ENCODE results near the gene STPG2.
A peak's percentile ranks its signal among the peaks of the same experiment; 100 is the strongest.
"Not testable (repeated sequence)": the region's sequence is repeated elsewhere in the genome, so short reads cannot be mapped to it uniquely, and the experiment has no call there.

Gene STPG2

GRCh38 chr4:97942951-97943350 is 200.3 kb downstream of the STPG2 start:
- DNase-seq (ENCODE audit: low spot score) = no peak

DNA sequence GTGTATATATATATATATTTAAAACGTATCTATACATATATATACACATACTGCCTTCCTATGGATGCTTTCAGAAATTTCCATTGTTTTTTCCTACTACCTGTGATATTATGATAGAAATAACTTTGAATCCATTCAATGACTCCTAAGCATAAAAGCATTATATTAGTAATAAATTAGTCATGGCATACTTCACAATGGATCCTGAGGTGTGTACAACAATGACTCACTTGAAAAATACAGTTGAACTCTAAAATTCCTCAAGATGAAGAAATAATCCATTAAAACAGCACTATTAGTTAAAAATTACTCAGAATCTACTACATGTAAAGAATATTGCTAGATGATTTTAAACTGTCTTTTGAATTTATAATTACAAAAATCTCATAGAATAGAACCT is 201.1 kb downstream of the STPG2 start:
- DNase-seq (ENCODE audit: low spot score) = peak; percentile 35

- DNase-seq (ENCODE audit: low spot score) = no peak
Measured at GRCh38 chr4:97938141-97938540, 205.1 kb downstream of the STPG2 start.

DNA sequence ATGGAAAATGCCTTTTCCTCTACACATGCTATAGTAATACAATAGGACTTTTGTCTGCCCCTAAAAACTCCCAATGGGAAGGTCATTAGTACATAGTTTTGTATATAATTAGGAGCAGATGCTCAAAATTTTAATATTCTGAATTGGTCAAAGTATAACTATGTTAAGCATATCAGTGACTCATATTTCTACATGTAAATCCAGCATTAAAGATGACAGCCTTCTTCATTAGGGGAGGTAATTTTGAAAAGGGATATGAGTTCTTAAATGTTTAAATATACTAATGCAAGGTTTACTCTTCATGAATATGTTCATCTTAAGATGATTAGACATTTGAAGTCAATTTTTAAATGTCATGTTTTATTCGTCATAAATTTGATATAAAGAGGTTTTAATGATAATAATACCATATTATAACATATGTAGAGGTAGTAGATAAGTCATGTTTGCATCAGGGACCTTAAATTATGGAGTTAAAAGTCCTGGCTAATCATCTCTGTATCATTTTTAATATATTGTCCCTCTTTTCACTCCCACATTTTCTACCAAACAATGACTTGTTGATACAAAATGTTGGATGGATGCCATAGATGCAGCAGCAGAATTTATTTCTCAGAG is 218.8 kb downstream of the STPG2 start:
- no peak for DNase-seq (ENCODE audit: low spot score)

- no peak for DNase-seq (ENCODE audit: low spot score)
Measured at GRCh38 chr4:97923096-97923495, 220.2 kb downstream of the STPG2 start.

- no peak for DNase-seq (ENCODE audit: low spot score)
Measured at GRCh38 chr4:97917115-97917514, 226.2 kb downstream of the STPG2 start.

- no peak for DNase-seq (ENCODE audit: low spot score)
Measured at GRCh38 chr4:97912156-97912555, 231.1 kb downstream of the STPG2 start.

DNA sequence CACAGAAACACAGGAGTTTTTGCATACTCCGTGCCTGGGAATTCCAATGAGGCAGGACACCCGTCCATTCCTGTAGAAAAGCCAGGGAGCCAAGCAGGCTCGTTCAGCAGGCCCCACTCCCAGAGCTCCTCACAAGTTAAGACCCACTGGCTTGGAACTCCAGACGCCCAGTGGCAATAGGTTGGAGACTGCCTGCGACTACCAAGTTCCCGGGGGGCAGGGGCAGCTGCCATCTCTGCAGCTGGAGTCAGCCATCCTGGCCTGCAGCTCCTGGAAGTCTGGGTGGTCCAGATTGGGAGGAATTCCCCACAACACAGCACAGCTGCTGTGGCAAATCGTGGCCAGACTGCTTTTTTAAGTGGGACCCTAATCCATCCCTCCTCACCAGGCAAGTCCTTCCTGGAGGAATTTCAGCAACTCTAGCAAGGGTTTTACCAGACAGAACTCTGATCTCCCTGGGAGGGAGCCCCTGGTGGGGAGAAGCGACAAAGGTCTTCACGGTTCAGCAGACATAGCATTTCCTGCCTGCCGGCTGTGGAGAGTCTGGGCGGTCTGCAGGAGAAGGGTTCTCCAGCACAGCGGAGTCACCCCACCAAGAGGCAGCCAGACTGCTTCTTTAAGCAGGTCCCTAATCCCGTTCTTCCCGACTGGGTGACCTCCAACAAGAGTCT is 231.9 kb downstream of the STPG2 start:
- no peak for DNase-seq (ENCODE audit: low spot score)

- peak; percentile 7 for DNase-seq (ENCODE audit: low spot score)
Measured at GRCh38 chr4:97910005-97910404, 233.3 kb downstream of the STPG2 start.

DNA sequence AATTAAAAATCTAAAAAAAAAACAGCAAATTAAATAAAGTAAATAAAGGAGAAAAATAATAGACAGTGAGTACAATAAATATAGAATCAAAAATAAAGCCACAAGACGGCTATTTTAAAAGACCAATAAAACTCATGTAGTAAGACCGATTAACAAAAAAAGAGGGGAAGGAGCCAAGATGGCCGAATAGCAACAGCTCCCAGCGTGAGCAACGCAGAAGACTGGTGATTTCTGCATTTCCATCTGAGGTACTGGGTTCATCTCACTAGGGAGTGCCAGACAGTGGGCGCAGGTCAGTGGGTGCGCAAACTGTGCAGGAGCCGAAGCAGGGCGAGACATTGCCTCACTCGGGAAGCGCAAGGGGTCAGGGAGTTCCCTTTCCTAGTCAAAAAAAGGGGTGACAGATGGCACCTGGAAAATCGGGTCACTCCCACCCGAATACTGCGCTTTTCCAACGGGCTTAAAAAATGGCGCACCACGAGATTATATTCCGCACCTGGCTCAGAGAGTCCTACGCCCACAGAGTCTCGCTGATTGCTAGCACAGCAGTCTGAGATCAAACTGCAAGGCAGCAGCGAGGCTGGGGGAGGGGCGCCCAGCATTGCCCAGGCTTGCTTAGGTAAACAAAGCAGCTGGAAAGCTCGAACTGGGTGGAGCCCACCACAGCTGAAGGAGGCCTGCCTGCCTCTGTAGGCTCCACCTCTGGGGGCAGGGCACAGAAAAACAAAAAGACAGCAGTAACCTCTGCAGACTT is 239.7 kb downstream of the STPG2 start:
- not testable (repeated sequence) for DNase-seq (ENCODE audit: low spot score)

DNA sequence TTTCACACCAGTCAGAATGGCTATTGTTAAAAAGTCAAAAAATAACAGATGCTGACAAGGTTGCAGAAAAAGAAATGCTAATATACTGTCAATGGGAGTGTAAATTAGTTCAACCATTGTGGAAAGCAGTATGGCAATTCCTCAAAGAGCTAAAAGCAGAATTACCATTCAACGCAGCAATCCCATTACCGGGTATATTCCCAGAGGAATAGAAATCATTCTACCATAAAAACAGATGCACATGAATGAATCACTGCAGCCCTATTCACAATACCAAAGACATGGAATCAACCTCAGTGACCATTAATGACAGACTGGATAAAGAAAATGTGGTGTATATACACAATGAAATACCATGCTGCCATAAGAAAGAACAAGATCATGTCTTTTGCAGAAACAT is 243.0 kb downstream of the STPG2 start:
- no peak for DNase-seq (ENCODE audit: low spot score)

- no peak for DNase-seq (ENCODE audit: low spot score)
Measured at GRCh38 chr4:97892592-97893266, 250.5 kb downstream of the STPG2 start.

GRCh38 chr4:97879942-97880341 is 263.3 kb downstream of the STPG2 start:
- no peak for DNase-seq (ENCODE audit: low spot score)

GRCh38 chr4:97868097-97868496 is 275.2 kb downstream of the STPG2 start:
- no peak for DNase-seq (ENCODE audit: low spot score)

DNA sequence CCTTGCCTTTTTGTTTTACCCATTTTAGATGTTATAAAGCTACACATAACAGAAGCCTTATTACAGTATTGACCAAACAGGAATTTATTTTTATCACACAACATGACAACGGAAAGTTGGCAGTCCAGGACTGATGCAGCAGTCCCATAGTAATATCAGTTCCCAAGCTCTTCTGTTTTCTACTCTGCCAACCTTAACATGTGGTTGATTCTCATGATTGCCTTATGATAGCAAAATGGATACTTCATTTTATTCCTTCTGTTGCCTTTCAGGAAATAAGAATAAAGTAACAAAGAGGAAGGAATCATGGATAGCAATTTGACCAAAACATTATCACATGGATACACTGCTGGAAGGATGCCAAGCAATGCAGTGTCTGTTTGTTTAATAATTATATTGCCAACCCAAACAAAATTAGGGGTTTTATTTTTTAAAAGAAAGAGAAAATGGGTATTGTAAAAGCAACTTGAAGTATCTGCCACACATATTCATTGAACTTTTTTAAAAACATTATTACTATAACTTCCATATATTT is 275.7 kb downstream of the STPG2 start:
- no peak for DNase-seq (ENCODE audit: low spot score)

DNA sequence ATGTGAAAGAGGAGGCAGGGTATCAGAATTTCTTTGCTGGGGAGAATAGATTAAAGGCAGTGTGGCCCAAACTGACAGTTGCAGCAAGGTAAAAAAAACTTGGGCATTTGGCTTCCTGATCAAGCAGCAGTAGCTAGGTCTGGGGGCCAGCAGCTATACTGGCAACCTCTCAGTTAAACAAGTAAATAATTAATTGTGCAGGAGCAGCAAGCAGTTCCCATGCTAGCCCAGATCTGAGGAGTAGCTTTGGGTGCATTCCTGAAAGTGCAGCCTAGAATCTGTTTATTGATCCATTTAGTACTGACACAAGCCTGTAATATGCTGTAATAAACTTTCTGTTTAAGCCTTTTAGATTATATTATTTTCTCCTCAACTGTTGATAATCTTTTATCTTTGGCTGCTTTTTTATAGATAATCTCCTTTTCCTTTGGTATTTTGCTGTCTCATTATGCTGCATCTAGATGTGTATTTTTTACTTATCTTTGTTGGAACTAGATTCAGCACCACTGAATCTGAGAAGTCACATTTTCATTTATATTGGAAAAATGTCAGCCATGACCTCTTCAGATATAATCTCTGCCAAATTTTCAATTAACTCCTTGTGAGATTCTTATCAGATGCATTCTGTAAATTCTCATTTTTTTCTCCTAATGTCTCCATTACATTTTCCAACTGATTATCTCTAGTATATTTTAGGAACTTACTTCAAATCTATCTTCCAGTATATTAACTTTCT is 276.3 kb downstream of the STPG2 start:
- DNase-seq (ENCODE audit: low spot score) = no peak

GRCh38 chr4:97851115-97851514 is 292.2 kb downstream of the STPG2 start:
- DNase-seq (ENCODE audit: low spot score) = no peak

- no peak for DNase-seq (ENCODE audit: low spot score)
Measured at GRCh38 chr4:97845758-97846157, 297.5 kb downstream of the STPG2 start.

DNA sequence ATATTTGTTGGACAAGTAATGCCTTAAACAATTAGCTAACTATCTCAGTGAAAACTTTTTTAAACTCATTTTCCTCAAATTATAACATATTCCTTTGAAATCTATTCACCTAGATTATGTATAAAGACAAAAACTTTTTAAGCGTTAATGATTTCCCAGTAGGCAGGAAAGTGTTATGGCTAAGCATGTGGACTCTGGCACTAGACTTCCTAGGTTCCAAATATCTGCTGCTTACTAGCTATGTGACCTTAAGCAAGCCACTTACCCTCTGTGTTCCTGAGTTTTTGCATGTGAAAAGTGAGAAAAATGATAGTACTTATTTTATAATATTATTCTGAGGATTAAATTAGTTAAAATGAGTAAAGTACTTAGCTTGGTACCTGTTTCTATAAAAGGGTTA is 301.8 kb downstream of the STPG2 start:
- no peak for DNase-seq (ENCODE audit: low spot score)

GRCh38 chr4:97836662-97837061 is 306.6 kb downstream of the STPG2 start:
- DNase-seq (ENCODE audit: low spot score) = no peak

DNA sequence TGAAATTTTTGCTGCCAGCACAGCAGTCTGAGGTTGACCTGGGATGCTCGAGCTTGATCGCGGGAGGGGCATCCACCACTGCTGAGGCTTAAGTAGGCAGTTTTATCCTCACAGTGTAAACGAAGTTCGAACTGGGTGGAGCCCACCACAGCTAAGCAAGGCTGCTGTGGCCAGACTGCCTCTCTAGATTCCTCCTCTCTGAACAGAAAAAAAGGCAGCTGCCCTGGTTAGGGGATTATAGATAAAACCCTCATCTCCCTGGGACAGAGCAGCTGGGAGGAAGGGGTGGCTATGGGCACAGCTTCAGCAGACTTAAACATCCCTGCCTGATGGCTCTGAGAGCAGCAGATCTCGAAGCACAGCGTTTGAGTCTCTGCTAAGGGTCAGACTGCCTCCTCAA is 314.6 kb downstream of the STPG2 start:
- no peak for DNase-seq (ENCODE audit: low spot score)

DNA sequence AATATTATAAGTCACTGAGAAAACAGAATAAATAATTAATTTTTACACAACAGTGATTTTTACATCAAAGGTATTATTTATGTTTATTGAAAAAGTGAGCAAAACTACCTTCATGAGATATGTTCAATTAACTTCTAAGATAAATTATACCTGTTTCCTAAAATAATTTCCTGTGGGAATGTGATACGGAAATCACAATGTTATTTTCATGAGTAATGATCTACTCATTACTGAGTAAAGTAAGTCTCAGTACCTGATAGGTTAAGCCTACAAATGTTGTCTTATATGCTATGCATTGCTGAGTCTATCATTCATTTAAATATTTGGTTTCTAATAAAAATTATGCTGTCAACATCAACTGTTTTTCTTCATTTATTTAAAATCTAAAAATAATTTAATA is 324.0 kb downstream of the STPG2 start:
- peak; percentile 28 for DNase-seq (ENCODE audit: low spot score)
